ENCODE measurements around the gene GATB. TPM values are rescaled to one million over a fixed set of nuclear protein-coding genes. Genes with fewer than 3 reads are reported as not detected.

Gene GATB
- total and polyA plus RNA-seq, 12 donors, result 17.2 to 59.8 (median 36.6) TPM

DNA sequence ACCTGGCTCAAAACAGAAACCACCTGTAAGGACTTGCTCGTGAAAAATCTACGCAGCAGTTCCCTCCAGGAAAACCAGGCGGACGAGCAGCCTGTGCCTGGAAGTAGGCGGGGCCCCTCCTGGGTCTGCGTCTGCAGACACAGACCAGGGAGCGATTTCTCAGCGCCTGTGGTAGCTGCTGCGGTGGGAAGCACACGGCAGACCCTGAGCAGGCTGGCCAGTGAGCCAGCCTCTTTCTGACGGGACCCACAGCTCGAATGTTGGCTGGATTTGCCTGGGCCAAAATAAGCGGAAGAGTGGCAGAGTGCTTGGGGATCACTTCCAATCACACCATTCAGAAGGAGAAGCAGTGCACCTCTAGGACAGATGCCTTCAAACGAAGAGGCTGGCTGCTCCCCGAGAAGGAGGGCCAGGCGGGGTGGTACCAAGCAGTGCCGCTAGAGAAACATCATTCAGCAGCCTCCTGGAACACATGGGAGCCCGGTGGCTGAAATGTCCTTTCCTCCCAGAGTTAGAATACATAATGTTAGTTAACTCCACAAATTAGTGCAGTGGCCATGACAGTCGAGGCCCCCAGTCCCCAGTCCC, 85.9 kb downstream of the GATB start:
- Histone ChIP-seq H3K27me3 (no peaks in the 10 kb centered on the region), H3K4me3 (peak overlapping the region in 2 of 4 donors; percentile 14 to 25), H3K36me3 (replicated peaks in 1 of 2) (no peaks in the 10 kb centered on the region), H3K4me1 (replicated peaks in 1 of 2) (peaks cover 0 to 11% of the 10 kb centered on the region in 2 donors), H3K9me3 (replicated peaks in 1 of 3) (no peaks in the 10 kb centered on the region), H3K27ac (peak overlapping the region in 1 of 5 donors; percentile 64)
- intact Hi-C loops (cut with DNase I), result no loop called here
- TF ChIP-seq, protein P1, sequence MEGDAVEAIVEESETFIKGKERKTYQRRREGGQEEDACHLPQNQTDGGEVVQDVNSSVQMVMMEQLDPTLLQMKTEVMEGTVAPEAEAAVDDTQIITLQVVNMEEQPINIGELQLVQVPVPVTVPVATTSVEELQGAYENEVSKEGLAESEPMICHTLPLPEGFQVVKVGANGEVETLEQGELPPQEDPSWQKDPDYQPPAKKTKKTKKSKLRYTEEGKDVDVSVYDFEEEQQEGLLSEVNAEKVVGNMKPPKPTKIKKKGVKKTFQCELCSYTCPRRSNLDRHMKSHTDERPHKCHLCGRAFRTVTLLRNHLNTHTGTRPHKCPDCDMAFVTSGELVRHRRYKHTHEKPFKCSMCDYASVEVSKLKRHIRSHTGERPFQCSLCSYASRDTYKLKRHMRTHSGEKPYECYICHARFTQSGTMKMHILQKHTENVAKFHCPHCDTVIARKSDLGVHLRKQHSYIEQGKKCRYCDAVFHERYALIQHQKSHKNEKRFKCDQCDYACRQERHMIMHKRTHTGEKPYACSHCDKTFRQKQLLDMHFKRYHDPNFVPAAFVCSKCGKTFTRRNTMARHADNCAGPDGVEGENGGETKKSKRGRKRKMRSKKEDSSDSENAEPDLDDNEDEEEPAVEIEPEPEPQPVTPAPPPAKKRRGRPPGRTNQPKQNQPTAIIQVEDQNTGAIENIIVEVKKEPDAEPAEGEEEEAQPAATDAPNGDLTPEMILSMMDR (IDR thresholded peaks at IDR 0.05), result peak in 4 of 6 experiments; percentile 12 to 36 (median 24)
- TF ChIP-seq POLR2A (IDR thresholded peaks at IDR 0.05), result no peak
- WGBS, 4 donors, result 22 to 59% (median 34%) methylated on average over 9 to 19 of the region's 19 CpGs
- peak; percentile 47 to 85 (median 60) for DNase-seq

DNA sequence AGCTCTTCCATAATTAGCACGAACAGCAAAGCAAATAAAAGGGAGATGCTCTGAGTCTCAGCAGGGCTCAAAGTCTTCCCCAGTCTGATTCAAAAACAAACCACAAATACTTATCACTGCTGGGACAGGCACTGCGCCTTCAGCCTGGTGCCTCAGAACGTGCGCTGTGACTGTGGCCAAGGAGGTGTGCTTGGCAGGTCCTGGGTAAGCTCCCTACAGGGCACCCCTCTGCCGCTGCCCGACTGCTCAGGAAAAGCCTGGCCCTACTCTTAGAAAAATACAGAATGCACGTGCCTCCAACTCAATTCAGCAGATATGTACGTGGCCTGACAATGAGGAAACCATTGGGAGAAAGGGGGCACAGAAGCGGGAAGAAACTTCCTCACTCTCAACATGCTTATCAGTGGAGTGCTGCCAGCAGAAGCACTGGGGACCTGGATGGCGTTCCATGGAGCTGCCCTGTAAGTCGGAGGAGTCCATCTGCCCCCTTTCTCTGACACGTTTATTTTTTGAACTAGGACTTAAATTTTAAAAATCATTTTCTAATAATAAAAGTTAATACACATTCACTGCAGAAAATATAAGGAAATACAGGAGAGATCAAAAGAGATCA, 86.8 kb downstream of the GATB start:
- 67 to 75% (median 70%) methylated on average over 9 to 12 of the region's 12 CpGs for WGBS, 4 donors
- no peaks in the 10 kb centered on the region for H3K9me3 ChIP-seq (replicated peaks in 1 of 3)
- no peaks in the 10 kb centered on the region for H3K36me3 ChIP-seq (replicated peaks in 1 of 2)
- peak overlapping the region in 1 of 4 donors; percentile 25 for H3K4me3 ChIP-seq
- H3K27ac ChIP-seq, result peak overlapping the region in 1 of 5 donors; percentile 64
- TF ChIP-seq, protein P1 (IDR thresholded peaks at IDR 0.05), result no peak
- TF ChIP-seq POLR2A (IDR thresholded peaks at IDR 0.05), result no peak
- no peaks in the 10 kb centered on the region for H3K27me3 ChIP-seq
- H3K4me1 ChIP-seq (replicated peaks in 1 of 2), result peaks cover 0 to 11% of the 10 kb centered on the region in 2 donors
- intact Hi-C loops (cut with DNase I), result no loop called here
- peak in 1 of 7 donors; percentile 51 for DNase-seq

DNA sequence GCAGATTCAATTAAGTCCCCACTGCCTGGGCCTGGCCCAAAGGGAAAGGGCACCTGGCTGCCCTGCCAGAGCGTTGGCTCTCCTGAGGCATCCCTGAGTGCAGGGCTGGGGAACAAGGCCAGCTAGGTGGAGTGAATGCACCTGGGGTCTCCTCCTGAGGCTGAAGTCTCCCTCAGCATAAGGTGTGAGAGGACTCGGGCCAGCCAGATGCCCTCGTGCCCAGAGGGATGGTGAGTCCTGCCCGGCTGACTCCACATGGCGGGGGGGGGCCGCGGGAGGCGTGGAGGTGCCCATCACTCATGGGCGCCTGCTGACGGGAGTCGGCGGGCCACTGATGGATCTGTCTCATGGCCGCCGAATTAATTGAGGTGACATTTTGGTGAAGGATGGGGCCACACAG, 87.8 kb downstream of the GATB start:
- H3K27ac ChIP-seq, result no peak overlapping the region
- no peaks in the 10 kb centered on the region for H3K27me3 ChIP-seq
- H3K9me3 ChIP-seq (replicated peaks in 1 of 3), result no peaks in the 10 kb centered on the region
- intact Hi-C loops (cut with DNase I), result no loop called here
- WGBS, 4 donors, result 87 to 90% (median 89%) methylated on average over 8 to 14 of the region's 14 CpGs
- H3K4me1 ChIP-seq (replicated peaks in 1 of 2), result peaks cover 0 to 11% of the 10 kb centered on the region in 2 donors
- no peaks in the 10 kb centered on the region for H3K36me3 ChIP-seq (replicated peaks in 1 of 2)
- TF ChIP-seq, protein P1 (IDR thresholded peaks at IDR 0.05), result no peak
- TF ChIP-seq POLR2A (IDR thresholded peaks at IDR 0.05), result no peak
- DNase-seq, result peak in 1 of 7 donors; percentile 45
- no peak overlapping the region for H3K4me3 ChIP-seq

DNA sequence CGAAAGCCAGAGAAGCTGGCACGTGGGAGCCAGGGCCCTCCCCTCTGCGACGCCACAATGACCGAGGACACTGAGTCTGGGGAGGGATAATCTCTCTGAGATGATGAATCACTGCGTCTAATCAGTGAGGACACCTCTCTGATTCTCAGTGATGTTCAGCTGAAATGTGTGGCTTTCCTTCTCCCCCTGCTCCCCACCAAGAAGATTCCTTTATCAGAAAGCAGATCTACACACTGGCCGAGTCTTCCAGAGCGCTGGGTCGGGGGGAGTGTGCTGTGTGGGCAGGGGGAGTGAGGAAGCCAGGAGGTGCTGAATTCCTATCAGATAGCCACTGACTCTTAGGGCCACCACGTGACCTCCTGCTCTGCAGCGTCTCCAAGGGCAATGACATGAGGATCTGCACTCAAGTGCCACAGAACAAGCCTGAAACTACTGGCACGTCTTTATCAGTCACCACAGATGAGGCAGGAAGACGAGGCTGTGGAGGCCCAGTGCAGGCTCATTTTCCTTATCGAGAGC, 89.2 kb downstream of the GATB start:
- peak in 4 of 7 donors; percentile 28 to 78 (median 47) for DNase-seq
- Histone ChIP-seq H3K27me3 (no peaks in the 10 kb centered on the region), H3K36me3 (replicated peaks in 1 of 2) (no peaks in the 10 kb centered on the region), H3K27ac (peak overlapping the region in 2 of 5 donors; percentile 22 to 57), H3K4me1 (replicated peaks in 1 of 2) (peaks cover 0 to 11% of the 10 kb centered on the region in 2 donors), H3K9me3 (replicated peaks in 1 of 3) (no peaks in the 10 kb centered on the region), H3K4me3 (no peak overlapping the region)
- intact Hi-C loops (cut with DNase I), result no loop called here
- 63 to 86% (median 69%) methylated on average over 14 of the region's 14 CpGs for WGBS, 4 donors
- TF ChIP-seq, protein P1 (IDR thresholded peaks at IDR 0.05), result no peak
- no peak for TF ChIP-seq POLR2A (IDR thresholded peaks at IDR 0.05)

Data from adrenal gland (tissue), 12 donors.